ENCODE measurements around the gene OTC.
A peak's percentile ranks its signal among the peaks of the same experiment; 100 is the strongest.

The OTC gene

DNA sequence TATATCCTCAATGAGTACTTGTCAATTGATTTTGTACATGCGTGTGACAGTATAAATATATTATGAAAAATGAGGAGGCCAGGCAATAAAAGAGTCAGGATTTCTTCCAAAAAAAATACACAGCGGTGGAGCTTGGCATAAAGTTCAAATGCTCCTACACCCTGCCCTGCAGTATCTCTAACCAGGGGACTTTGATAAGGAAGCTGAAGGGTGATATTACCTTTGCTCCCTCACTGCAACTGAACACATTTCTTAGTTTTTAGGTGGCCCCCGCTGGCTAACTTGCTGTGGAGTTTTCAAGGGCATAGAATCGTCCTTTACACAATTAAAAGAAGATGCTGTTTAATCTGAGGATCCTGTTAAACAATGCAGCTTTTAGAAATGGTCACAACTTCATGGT lies at the start of gene OTC:
Gene OTC, plus strand, starts transcription at position 243 of the 400 bp plus-strand sequence. Its CDS starts 93 bp downstream, at position 336.
- DNase-seq, result no peak

- DNase-seq, result no peak
These were observed 48.4 kb upstream of the OTC start for GRCh38 chrX:38304010-38304409.

GRCh38 chrX:38305971-38306370 lies 46.4 kb upstream of the OTC start:
- no peak for DNase-seq

DNA sequence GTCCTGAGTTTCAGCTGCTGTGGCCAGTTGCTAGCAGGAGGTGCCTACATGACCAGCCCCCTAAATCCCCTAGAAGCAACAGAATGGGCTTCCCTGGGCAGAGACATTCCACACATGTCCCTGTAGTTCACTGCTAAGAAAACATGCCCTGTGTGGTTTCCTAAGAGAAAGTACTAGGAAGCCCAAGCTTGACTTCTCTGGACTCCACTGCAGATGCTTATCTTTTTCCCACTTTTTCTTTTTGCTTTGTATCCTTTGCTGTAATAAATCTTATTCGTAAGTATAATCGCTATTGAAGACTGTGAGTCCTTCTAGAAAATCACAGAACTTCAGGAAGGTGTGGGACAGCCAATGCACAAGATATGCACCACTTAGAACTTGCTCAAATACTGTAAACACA lies 40.7 kb upstream of the OTC start:
- no peak for DNase-seq

GRCh38 chrX:38312436-38312835 lies 40.0 kb upstream of the OTC start:
- DNase-seq, result no peak

DNA sequence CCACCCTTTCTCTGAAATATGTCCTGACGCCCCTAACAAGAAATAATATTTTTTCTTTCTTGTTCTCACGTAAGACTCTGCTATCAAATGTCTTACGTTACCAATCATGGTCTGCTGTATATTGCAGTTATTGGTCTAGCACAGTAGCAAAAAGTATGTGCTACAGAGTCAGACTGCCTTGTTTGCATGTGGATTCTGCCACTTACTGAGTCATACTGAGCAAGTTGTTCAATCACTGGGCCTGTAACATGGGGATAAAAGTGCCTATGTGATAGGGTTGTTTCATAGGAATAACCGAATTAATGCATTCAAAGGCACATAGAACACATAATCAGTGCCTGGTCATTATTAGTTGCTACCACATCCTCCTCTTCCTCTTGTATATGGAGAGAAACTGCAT lies 39.2 kb upstream of the OTC start:
- no peak for DNase-seq

- DNase-seq, result no peak
These were observed 37.2 kb upstream of the OTC start for GRCh38 chrX:38315186-38315585.

GRCh38 chrX:38318196-38318595 lies 34.2 kb upstream of the OTC start:
- no peak for DNase-seq

GRCh38 chrX:38318606-38319005 lies 33.8 kb upstream of the OTC start:
- DNase-seq, result no peak

DNA sequence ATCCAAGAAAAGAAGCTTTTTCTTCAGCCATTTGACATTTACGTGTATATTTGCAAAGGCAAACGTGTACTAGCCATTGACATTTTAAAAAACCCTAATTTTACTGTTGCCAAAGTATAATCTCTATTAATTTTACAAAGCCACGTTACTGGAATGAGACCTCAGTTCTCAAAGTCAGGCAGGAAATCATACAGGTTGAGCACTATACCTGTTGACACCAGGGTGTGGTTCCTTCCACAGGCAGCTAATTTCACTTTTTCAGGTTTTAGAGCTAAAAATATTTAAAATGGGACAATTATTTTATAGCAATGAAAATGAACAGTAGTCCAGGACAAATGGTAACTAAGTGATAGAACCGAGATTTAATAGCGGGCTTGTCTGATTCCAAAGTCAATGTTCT lies 31.6 kb upstream of the OTC start:
- DNase-seq, result no peak

GRCh38 chrX:38326086-38326485 lies 26.3 kb upstream of the OTC start:
- DNase-seq, result no peak

- DNase-seq, result peak; percentile 0 to 89 (median 78)
These were observed 25.2 kb upstream of the OTC start, which contains the start of gene RPGR for GRCh38 chrX:38327007-38327774. Gene RPGR, minus strand, starts transcription at chrX:38327509. Its CDS starts 142 bp downstream, at chrX:38327367.

GRCh38 chrX:38327775-38328081 lies 24.7 kb upstream of the OTC start:
- no peak for DNase-seq

DNA sequence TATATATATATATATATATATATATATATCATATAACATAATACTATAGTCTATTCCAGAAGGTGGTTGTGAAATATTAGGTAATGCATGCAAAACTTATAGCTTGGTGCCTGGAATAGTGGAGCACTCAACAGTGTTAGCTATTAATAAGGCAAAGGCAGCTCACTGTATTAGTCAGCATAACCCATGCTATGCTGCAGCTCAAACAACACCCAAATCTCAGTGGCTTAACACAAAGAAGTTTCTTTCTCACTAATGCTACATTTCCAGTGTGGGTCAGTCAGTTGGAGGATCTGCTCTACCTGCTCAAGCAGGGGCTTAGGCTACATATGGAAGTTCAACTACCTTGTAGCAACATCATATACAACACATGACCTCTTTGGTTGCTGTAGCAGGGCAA lies 19.9 kb upstream of the OTC start:
- no peak for DNase-seq

DNA sequence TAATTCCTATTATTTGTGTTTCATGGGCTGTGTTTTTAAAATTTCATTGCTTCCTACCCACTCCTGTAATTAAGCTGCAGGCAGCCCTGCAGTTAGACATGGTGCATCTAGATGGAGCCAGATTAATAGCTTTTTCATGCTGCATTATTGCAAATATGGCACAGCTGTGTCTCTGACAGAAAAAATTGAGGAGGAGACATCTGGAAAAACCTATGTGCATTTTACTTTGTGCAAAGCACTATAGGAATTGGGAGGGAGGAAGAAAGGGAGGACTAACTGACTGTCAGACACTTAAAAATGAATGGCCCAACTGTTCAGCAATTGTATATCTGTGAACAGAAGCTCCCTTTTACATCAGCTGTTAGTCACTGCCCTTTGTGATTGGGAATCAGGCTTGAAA lies 17.0 kb upstream of the OTC start:
- DNase-seq, result peak in 1 of 14 donors; percentile 1

- DNase-seq, result no peak
These were observed 15.7 kb upstream of the OTC start for GRCh38 chrX:38336538-38337240.

- DNase-seq, result no peak
These were observed 11.0 kb upstream of the OTC start for GRCh38 chrX:38341442-38341841.

DNA sequence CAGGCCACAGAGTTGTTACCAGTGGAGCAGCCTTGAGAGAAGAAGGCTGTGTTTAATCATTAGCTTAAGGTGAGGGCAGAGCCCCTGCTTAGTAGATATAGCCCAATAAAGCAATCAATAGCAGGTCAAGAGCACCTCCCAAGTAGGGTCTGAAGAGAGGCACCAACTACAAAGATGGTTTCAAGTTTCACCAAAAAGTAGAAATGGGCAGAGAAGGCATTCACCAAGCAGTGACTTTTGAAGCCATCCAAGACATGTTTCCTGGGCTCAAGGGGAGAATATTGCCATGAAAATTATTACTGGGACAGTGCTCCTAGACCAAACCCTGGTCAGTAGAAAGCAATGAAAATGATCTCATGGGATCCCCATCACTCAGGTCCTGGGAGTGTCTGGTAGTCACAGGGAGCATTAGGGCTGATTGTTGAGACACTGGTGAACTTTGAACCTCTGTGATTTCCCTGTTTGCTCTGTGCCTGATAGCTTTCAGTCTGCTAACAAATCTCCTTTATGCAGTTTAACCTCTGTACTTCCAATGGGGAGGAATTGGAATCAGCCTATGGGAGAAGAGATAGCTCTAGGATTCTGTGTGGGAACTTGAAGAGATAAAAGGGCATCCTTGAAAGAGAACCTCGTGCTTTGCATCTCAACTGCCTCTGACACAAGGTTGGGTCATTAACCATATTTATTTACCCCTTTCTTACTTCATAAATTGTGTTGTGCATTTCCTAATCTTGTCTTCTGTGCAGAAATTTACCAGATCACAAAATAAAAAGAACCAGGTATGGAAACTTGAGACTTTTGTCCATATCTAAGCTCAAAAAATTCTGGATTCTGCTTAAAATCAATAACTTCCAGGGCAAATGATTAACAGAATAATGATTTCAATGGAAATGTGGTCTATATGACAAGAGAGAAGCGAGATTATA lies 9.3 kb upstream of the OTC start:
- DNase-seq, result no peak

GRCh38 chrX:38346150-38346549 lies 6.3 kb upstream of the OTC start:
- no peak for DNase-seq

- DNase-seq, result peak in 2 of 14 donors; percentile 1
These were observed 5.3 kb upstream of the OTC start for GRCh38 chrX:38347136-38347535.

GRCh38 chrX:38351346-38351745 lies 1.1 kb upstream of the OTC start:
- no peak for DNase-seq

DNA sequence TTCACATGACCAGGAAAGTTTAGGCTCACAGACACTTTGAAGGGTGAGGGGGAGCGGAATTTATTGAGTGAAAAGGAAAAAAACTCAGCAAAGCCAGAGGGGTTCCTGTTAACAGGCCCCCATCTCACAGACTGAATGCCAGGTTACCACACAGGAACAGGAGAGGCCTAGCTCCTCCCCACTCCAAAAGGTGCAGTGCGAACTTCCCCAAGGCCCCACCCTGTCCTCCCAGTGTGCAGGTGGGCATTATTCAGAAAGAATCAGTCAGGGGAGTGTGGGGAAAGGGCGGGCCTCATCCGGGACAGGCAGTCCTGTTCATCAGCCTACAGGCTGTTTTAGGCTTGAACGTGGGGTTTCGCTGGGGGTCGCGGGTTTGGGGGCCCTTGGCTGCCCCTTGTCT lies 4.0 kb downstream of the OTC start:
- DNase-seq, result no peak
